PFSK-1 (cell line): Measurements from ENCODE around the gene FADD.

Experiments used
- FOXP2 ChIP-seq: optimal IDR thresholded peaks from 2 replicates; pipeline ENCODE3; 2011; ENCODE audit warnings: borderline replicate concordance, control low read depth, inconsistent platforms; ENCODE audit not compliant: insufficient read depth; ENCODE audit errors: extremely low read length, extremely low read depth
- POLR2AphosphoS5 ChIP-seq: IDR thresholded peaks from 2 replicates; pipeline ENCODE4 v1.6.1; 2012; ENCODE audit warnings: low read depth, mild to moderate bottlenecking, control low read depth, low read length, moderate library complexity
- REST ChIP-seq, 2 experiments: IDR thresholded peaks; 2 replicates each; pipeline versions ENCODE4 v1.6.1 to v1.8.0; 2011 to 2012; ENCODE audit warnings: low read depth in 2 of 2, low read length in 2 of 2, control low read depth in 1 of 2, inconsistent platforms in 1 of 2, mild to moderate bottlenecking in 1 of 2, moderate library complexity in 1 of 2; ENCODE audit not compliant: insufficient read depth in 1 of 2
- SIN3A ChIP-seq: IDR thresholded peaks from 2 replicates; pipeline ENCODE4 v1.6.1; 2012; ENCODE audit warnings: mild to moderate bottlenecking, low read length, moderate library complexity, borderline replicate concordance; ENCODE audit not compliant: insufficient read depth
- TAF1 ChIP-seq: IDR thresholded peaks from 2 replicates; pipeline ENCODE4 v1.6.1; 2012; ENCODE audit warnings: low read length, control low read depth, borderline replicate concordance; ENCODE audit not compliant: insufficient read depth

Gene FADD

GRCh38 chr11:70185348-70186055, 17.6 kb upstream of the FADD start:
- TF ChIP-seq POLR2AphosphoS5 (no peak), TAF1 (no peak), REST (IDR thresholded peaks at IDR 0.05; ENCODE audit: insufficient read depth in 1 of 2, low read depth in 2 of 2, low read length in 2 of 2) (no peak), SIN3A (no peak), FOXP2 (no peak)

- TF ChIP-seq TAF1 (no peak), FOXP2 (no peak), SIN3A (no peak)
Measured at GRCh38 chr11:70186420-70186819, 16.7 kb upstream of the FADD start.

GRCh38 chr11:70186936-70187335, 16.2 kb upstream of the FADD start:
- TF ChIP-seq TAF1 (no peak), FOXP2 (no peak), SIN3A (no peak), POLR2AphosphoS5 (no peak), REST (IDR thresholded peaks at IDR 0.05; ENCODE audit: insufficient read depth in 1 of 2, low read depth in 2 of 2, low read length in 2 of 2) (no peak)

- TF ChIP-seq FOXP2 (no peak), TAF1 (no peak)
Measured at GRCh38 chr11:70187771-70188170, 15.3 kb upstream of the FADD start.

- TF ChIP-seq SIN3A, result no peak
- TF ChIP-seq REST (IDR thresholded peaks at IDR 0.05; ENCODE audit: insufficient read depth in 1 of 2, low read depth in 2 of 2, low read length in 2 of 2), result no peak
- no peak for TF ChIP-seq TAF1
- no peak for TF ChIP-seq POLR2AphosphoS5
- no peak for TF ChIP-seq FOXP2
Measured at GRCh38 chr11:70189622-70190021, 13.5 kb upstream of the FADD start.

- TF ChIP-seq SIN3A (no peak), POLR2AphosphoS5 (no peak), FOXP2 (no peak), REST (IDR thresholded peaks at IDR 0.05; ENCODE audit: insufficient read depth in 1 of 2, low read depth in 2 of 2, low read length in 2 of 2) (no peak), TAF1 (no peak)
Measured at GRCh38 chr11:70191495-70192140, 11.5 kb upstream of the FADD start.
